HepG2 (cell line): ENCODE data around the gene CPZ. TPM values are rescaled to one million over a fixed set of nuclear protein-coding genes. Genes with fewer than 3 reads are reported as not detected.

ENCODE experiments used
- ATAC-seq: fragments of 200-7000 bp; cut with Tn5 transposase; 3 replicates; pipeline ENCODE4 v1.9.1; 2020; ENCODE audit warnings: mild to moderate bottlenecking, moderate library complexity
- BruUV-seq: library from RNA; stranded (reverse); fragments of 400-500 nt; replicated peaks from 2 replicates; lab custom pipeline; 2021; lab: Mats Ljungman, UMichigan
- CTCF ChIA-PET: fragments of 300-600 bp; formaldehyde crosslinking; extraction: SDS; loops from one replicate; lab custom pipeline; 2021; ENCODE audit warnings: low total read pairs, inconsistent platforms, low intra/inter-chr PET ratio; lab: Yijun Ruan, JAX
- POLR2A ChIA-PET: fragments of 350-600 bp; sonication (Branson Sonifier 250); formaldehyde crosslinking; loops from one replicate; lab custom pipeline; 2020; ENCODE audit warnings: antibody characterized with exemption, inconsistent platforms; lab: Yijun Ruan, JAX
- DNase-seq: peaks from one replicate; pipeline ENCODE4 v3.0.0-alpha.2; 2015; ENCODE audit warnings: low spot score
- FAIRE-seq: peaks from 3 replicates; lab custom pipeline; 2011; peaks lifted over from hg19 to GRCh38; lab: Jason Lieb, UNC
- H2AFZ ChIP-seq: one replicate; pipeline ENCODE4 v1.6.1; 2011; ENCODE audit warnings: low read length, inconsistent platforms
- H3K27ac ChIP-seq: fragments of 300-600 bp; 3 replicates; pipeline ENCODE4 v1.8.0; 2011; ENCODE audit warnings: mixed run types, mild to moderate bottlenecking, mixed read lengths, low read length, inconsistent platforms; ENCODE audit not compliant: insufficient read depth; ENCODE audit errors: extremely low read length
- H3K27me3 ChIP-seq, 2 experiments: fragments of 200-600 bp in 1 of 2; 2 replicates in 1 of 2; 3 replicates in 1 of 2; pipeline versions ENCODE4 v1.6.0 to v1.8.0; 2011; ENCODE audit warnings: low read length in 2 of 2, mild to moderate bottlenecking in 2 of 2, moderate library complexity in 2 of 2, inconsistent platforms in 1 of 2; ENCODE audit not compliant: insufficient read depth in 2 of 2, control insufficient read depth in 1 of 2
- H3K36me3 ChIP-seq, 2 experiments: fragments of 200-600 bp in 1 of 2; replicated peaks in 1 of 2; 2 replicates in 1 of 2; 3 replicates in 1 of 2; pipeline versions ENCODE4 v1.5.1 to v1.8.0; 2011; ENCODE audit warnings: low read length in 2 of 2, inconsistent platforms in 1 of 2; ENCODE audit not compliant: insufficient read depth in 2 of 2, control insufficient read depth in 1 of 2
- H3K4me1 ChIP-seq: 2 replicates; pipeline ENCODE4 v1.5.1; 2012; ENCODE audit warnings: low read length, inconsistent platforms; ENCODE audit not compliant: insufficient read depth
- H3K4me2 ChIP-seq: 2 replicates; pipeline ENCODE4 v1.6.0; 2011; ENCODE audit warnings: low read depth, low read length, inconsistent platforms
- H3K4me3 ChIP-seq, 3 experiments: fragments of 200-600 bp in 1 of 3; sonication (generic), shearing (Covaris generic) in 1 of 3; replicated peaks in 1 of 3; 2 replicates each; pipeline ENCODE4 v1.5.1; 2011 to 2016; ENCODE audit warnings: low read length in 3 of 3, inconsistent platforms in 2 of 3, low read depth in 2 of 3, mild to moderate bottlenecking in 2 of 3, control low read depth in 1 of 3, mixed read lengths in 1 of 3; ENCODE audit not compliant: insufficient read depth in 1 of 3
- H3K79me2 ChIP-seq: one replicate; pipeline ENCODE4 v1.6.1; 2011; ENCODE audit warnings: low read length, inconsistent platforms; ENCODE audit not compliant: insufficient read depth
- H3K9ac ChIP-seq: 2 replicates; pipeline ENCODE4 v1.6.0; 2011; ENCODE audit warnings: mild to moderate bottlenecking, low read depth, low read length, inconsistent platforms; ENCODE audit not compliant: insufficient read depth
- H3K9me3 ChIP-seq: 2 replicates; pipeline ENCODE4 v1.5.1; 2012; ENCODE audit warnings: mild to moderate bottlenecking, low read length
- H4K20me1 ChIP-seq: 2 replicates; pipeline ENCODE4 v1.6.0; 2011; ENCODE audit warnings: inconsistent platforms, mild to moderate bottlenecking, low read length, moderate library complexity; ENCODE audit not compliant: insufficient read depth
- CBX2 ChIP-seq, 2 experiments: fragments of 200-600 bp in 1 of 2; sonication (generic); formaldehyde crosslinking in 1 of 2; IDR thresholded peaks; 2 replicates each; pipeline versions ENCODE4 v1.7.0 to v1.8.1; 2018 to 2022; ENCODE audit warnings: low read depth in 2 of 2, low read length in 1 of 2, mild to moderate bottlenecking in 1 of 2, missing genetic modification reagents in 1 of 2
- DMAP1 ChIP-seq: IDR thresholded peaks from 2 replicates; pipeline ENCODE4 v1.6.1; 2016
- ETS1 ChIP-seq: sonication (generic); formaldehyde crosslinking; IDR thresholded peaks from 2 replicates; pipeline ENCODE4 v1.4.0; 2020; ENCODE audit warnings: missing genetic modification reagents
- FOXM1 ChIP-seq: sonication (generic); formaldehyde crosslinking; IDR thresholded peaks from 2 replicates; pipeline ENCODE4 v1.5.0; 2020; ENCODE audit warnings: missing genetic modification reagents
- GABPA ChIP-seq, 2 experiments: IDR thresholded peaks; 2 replicates each; pipeline ENCODE4 v1.6.1; 2011 to 2016; ENCODE audit warnings: low read depth in 2 of 2, low read length in 1 of 2, missing biosample characterization in 1 of 2, missing genetic modification characterization in 1 of 2
- HNF4G ChIP-seq, 2 experiments: sonication (generic) in 1 of 2; formaldehyde crosslinking in 1 of 2; IDR thresholded peaks; 2 replicates each; pipeline versions ENCODE4 v1.4.0 to v1.6.1; 2011 to 2020; ENCODE audit warnings: borderline replicate concordance in 2 of 2, low read depth in 2 of 2, mild to moderate bottlenecking in 2 of 2, low read length in 1 of 2, missing genetic modification reagents in 1 of 2, moderate library complexity in 1 of 2
- IRF2 ChIP-seq: IDR thresholded peaks from 2 replicates; pipeline ENCODE4 v1.6.1; 2018; ENCODE audit warnings: missing genetic modification reagents, missing compliant biosample characterization
- MAFG ChIP-seq: sonication (generic); formaldehyde crosslinking; IDR thresholded peaks from 2 replicates; pipeline ENCODE4 v1.5.1; 2020; ENCODE audit warnings: mild to moderate bottlenecking, missing genetic modification reagents
- MEIS2 ChIP-seq: sonication (generic); formaldehyde crosslinking; IDR thresholded peaks from 2 replicates; pipeline ENCODE4 v1.9.0; 2021; ENCODE audit warnings: mild to moderate bottlenecking, missing genetic modification reagents
- RFX1 ChIP-seq: fragments of 450-650 bp; IDR thresholded peaks from 2 replicates; pipeline ENCODE4 v1.6.1; 2017
- SMAD9 ChIP-seq: sonication (generic); formaldehyde crosslinking; IDR thresholded peaks from 2 replicates; pipeline ENCODE4 v1.5.1; 2020; ENCODE audit warnings: mild to moderate bottlenecking, missing genetic modification reagents
- ZNF230 ChIP-seq: sonication (generic); formaldehyde crosslinking; IDR thresholded peaks from 2 replicates; pipeline ENCODE4 v1.4.0; 2020; ENCODE audit warnings: mild to moderate bottlenecking, missing genetic modification reagents
- ZNF24 ChIP-seq: fragments of 450-650 bp; IDR thresholded peaks from 2 replicates; pipeline ENCODE4 v1.6.1; 2017; ENCODE audit warnings: antibody characterized with exemption, mild to moderate bottlenecking
- ZNF382 ChIP-seq: sonication (generic); formaldehyde crosslinking; IDR thresholded peaks from 2 replicates; pipeline ENCODE4 v1.5.0; 2020; ENCODE audit warnings: missing genetic modification reagents, mild to moderate bottlenecking, borderline replicate concordance
- ZNF674 ChIP-seq: sonication (generic); formaldehyde crosslinking; IDR thresholded peaks from 2 replicates; pipeline ENCODE4 v1.5.0; 2020; ENCODE audit warnings: low read depth, mild to moderate bottlenecking, missing genetic modification reagents
- ZNF839 ChIP-seq: sonication (generic); formaldehyde crosslinking; IDR thresholded peaks from 2 replicates; pipeline ENCODE4 v1.4.0; 2020; ENCODE audit warnings: missing genetic modification reagents, mild to moderate bottlenecking, borderline replicate concordance
- WGBS: methylation state at CpG from one replicate; pipeline ENCODE4 v1.1.6; 2017; ENCODE audit warnings: low lambda C conversion rate; 5-methylcytosine and 5-hydroxymethylcytosine counted together
- in situ Hi-C: cut with HindIII; loops from 2 replicates; pipeline ENCODE4 v1.10.0; 2017; ENCODE audit warnings: low pct_unique_long_range_greater_than_20kb; ENCODE audit not compliant: extremely low pct_ligation_motif_present
- intact Hi-C: fragments of 100-400 bp; cut with micrococcal nuclease; formaldehyde crosslinking; loops from one replicate; pipeline ENCODE4 v1.10.0; 2022; ENCODE audit not compliant: unreplicated experiment
- polyA plus RNA-seq, 8 experiments: library from polyadenylated mRNA; depleted of rRNA in 3 of 8; stranded (reverse) in 7 of 8; unstranded in 1 of 8; fragments of >200 nt; fragmentation: Illumina TruSeq in 4 of 8; extraction: Trizol in 4 of 8; gene quantifications; 2 replicates each; pipeline versions ENCODE4 v1.2.1 to v1.2.3, GENCODE V29; 2011 to 2016; ENCODE audit warnings: low read depth in 4 of 8, missing spikeins in 1 of 8, mixed read lengths in 1 of 8; ENCODE audit not compliant: insufficient read depth in 1 of 8
- total RNA-seq, 5 experiments: library from RNA; depleted of rRNA; stranded (reverse); fragments of >200 nt; fragmentation: Illumina TruSeq; extraction: Trizol; gene quantifications; 2 replicates each; pipeline ENCODE4 v1.2.3, GENCODE V29; 2016; ENCODE audit warnings: low read depth in 1 of 5

The CPZ gene
- total and polyA plus RNA-seq, 2 of the 13 experiments (the other 11 are each of a cell fraction or from before 2014, with no cell fraction given), result 0.58 to 0.61 TPM

GRCh38 chr4:8642651-8643321 is 50.2 kb downstream of the CPZ start (continued):
- TF ChIP-seq SMAD9 (CRISPR knock-in tag) (no peak), DMAP1 (CRISPR knock-in tag) (no peak), HNF4G (IDR thresholded peaks at IDR 0.05; ENCODE audit: borderline replicate concordance, low read depth, low read length) (no peak), HNF4G (CRISPR knock-in tag; IDR thresholded peaks at IDR 0.05; ENCODE audit: borderline replicate concordance, low read depth) (no peak), FOXM1 (CRISPR knock-in tag) (no peak), ZNF230 (CRISPR knock-in tag) (no peak)

- Histone ChIP-seq H3K79me2 (no peaks in the 10 kb centered on the region), H3K4me2 (no peak overlapping the region), H3K36me3 (no peaks in the 10 kb centered on the region), H3K4me3 (no peak overlapping the region), H4K20me1 (no peaks in the 10 kb centered on the region), H2AFZ (no peak overlapping the region), H3K9ac (no peak overlapping the region), H3K27me3 (peaks cover 20 to 86% of the 10 kb centered on the region in 2 experiments), H3K4me1 (no peaks in the 10 kb centered on the region), H3K27ac (no peak overlapping the region), H3K9me3 (no peaks in the 10 kb centered on the region)
- ChIA-PET POLR2A (no interaction called here), CTCF (no interaction called here)
- no peak for FAIRE-seq
- no TSS peak for BruUV-seq
- TF ChIP-seq ETS1 (no peak), ZNF839 (no peak), MEIS2 (no peak), ZNF24 (no peak), RFX1 (no peak), ZNF674 (CRISPR knock-in tag) (no peak), CBX2 (IDR thresholded peaks at IDR 0.05; ENCODE audit: low read depth, low read length) (no peak), CBX2 (CRISPR knock-in tag; IDR thresholded peaks at IDR 0.05; ENCODE audit: low read depth) (no peak), MAFG (CRISPR knock-in tag) (no peak), ZNF382 (CRISPR knock-in tag) (no peak), GABPA (IDR thresholded peaks at IDR 0.05; ENCODE audit: low read depth, low read length) (no peak), GABPA (CRISPR knock-in tag; IDR thresholded peaks at IDR 0.05; ENCODE audit: low read depth) (no peak), IRF2 (CRISPR knock-in tag) (no peak)
- in situ Hi-C loops, result no loop called here
- DNase-seq, result no peak
- intact Hi-C loops, result no loop called here
- 3% methylated on average over 6 of the region's 6 CpGs for WGBS
- ATAC-seq, result no peak
These were observed 50.9 kb downstream of the CPZ start for GRCh38 chr4:8643441-8643840.
